ENCODE data around the gene ZNF546. TPM values are rescaled to one million over a fixed set of nuclear protein-coding genes. Genes with fewer than 3 reads are reported as not detected.
"Not testable (repeated sequence)": the region's sequence is repeated elsewhere in the genome, so short reads cannot be mapped to it uniquely, and the experiment has no call there.

The ZNF546 gene
- total RNA-seq, 1 donor from 2014 or later: 5.0 TPM

DNA sequence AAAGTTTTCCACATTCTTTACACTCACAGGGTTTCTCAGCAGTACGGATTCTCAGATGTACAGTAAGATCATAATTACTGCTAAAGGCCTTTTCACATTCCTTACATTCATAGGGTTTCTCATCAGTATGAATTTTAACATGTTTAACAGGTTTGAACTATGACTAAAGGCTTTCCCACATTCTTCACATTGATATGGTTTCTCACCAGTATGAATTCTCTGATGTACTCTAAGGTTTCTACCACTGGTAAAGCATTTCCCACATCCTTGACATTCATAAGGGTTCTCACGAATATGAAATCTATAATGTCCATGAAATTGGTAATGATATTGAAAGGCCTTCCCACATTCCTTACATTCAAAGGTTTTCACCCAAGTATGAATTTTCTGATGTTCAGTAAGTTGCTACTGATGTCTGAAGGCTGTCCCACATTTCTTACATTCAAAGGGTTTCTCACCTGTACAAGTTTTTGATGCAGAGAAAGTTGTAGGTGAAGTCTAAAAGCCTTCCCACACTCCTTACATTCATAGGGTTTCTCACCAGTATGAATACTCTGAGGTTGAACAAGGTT, 37.2 kb downstream of the ZNF546 start:
- TF ChIP-seq EZH2 (IDR thresholded peaks at IDR 0.05) (no peak), EZH2phosphoT487 (IDR thresholded peaks at IDR 0.05) (no peak)
- TF ChIP-seq, protein P1, sequence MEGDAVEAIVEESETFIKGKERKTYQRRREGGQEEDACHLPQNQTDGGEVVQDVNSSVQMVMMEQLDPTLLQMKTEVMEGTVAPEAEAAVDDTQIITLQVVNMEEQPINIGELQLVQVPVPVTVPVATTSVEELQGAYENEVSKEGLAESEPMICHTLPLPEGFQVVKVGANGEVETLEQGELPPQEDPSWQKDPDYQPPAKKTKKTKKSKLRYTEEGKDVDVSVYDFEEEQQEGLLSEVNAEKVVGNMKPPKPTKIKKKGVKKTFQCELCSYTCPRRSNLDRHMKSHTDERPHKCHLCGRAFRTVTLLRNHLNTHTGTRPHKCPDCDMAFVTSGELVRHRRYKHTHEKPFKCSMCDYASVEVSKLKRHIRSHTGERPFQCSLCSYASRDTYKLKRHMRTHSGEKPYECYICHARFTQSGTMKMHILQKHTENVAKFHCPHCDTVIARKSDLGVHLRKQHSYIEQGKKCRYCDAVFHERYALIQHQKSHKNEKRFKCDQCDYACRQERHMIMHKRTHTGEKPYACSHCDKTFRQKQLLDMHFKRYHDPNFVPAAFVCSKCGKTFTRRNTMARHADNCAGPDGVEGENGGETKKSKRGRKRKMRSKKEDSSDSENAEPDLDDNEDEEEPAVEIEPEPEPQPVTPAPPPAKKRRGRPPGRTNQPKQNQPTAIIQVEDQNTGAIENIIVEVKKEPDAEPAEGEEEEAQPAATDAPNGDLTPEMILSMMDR (IDR thresholded peaks at IDR 0.05): no peak
- Histone ChIP-seq H4K20me1 (ENCODE audit: low read depth) (no peaks in the 10 kb centered on the region), H3K9ac (no peak overlapping the region), H2AFZ (replicated peaks) (no peak overlapping the region), H3K36me3 (peaks cover 4% of the 10 kb centered on the region), H3K4me2 (no peak overlapping the region), H3K27me3 (no peaks in the 10 kb centered on the region), H3F3A (ENCODE audit: low read depth) (peaks cover 8% of the 10 kb centered on the region), H3K79me2 (ENCODE audit: low read depth) (no peaks in the 10 kb centered on the region), H3K27ac (no peak overlapping the region), H3K9me3 (ENCODE audit: low read depth) (peaks cover 63% of the 10 kb centered on the region), H3K4me3 (no peak overlapping the region), H3K4me1 (no peaks in the 10 kb centered on the region)
- no peak overlapping the region for H3K27ac Mint-ChIP-seq
- H3K9me3 Mint-ChIP-seq: peaks cover 70% of the 10 kb centered on the region
- H3K36me3 Mint-ChIP-seq: peaks cover 57% of the 10 kb centered on the region
- H3K4me1 Mint-ChIP-seq: no peaks in the 10 kb centered on the region
- H3K4me3 Mint-ChIP-seq: no peak overlapping the region
- DNase-seq (ENCODE audit: low spot score): no peak
- H3K27me3 Mint-ChIP-seq (ENCODE audit: insufficient read depth, low read depth): peaks cover 2% of the 10 kb centered on the region

DNA sequence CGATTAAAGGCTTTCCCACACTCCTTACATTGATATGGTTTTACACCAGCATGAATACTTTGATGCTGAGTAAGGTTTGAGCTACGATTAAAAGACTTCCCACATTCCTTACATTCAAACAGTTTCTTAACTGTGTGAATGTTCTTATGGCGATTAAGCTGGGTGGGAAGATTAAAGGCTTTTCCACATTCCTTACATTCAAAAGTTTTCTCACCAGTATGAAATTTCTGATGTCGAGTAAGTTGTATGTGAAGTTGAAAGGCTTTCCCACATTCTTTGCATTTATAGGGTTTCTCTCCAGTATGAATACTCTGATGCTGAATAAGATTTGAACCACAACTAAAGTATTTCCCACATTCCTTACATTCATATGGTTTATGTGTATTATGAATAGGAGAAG, 39.1 kb downstream of the ZNF546 start:
- H3K36me3 Mint-ChIP-seq: peaks cover 53% of the 10 kb centered on the region
- Histone ChIP-seq H3K9me3 (ENCODE audit: low read depth) (peaks cover 49% of the 10 kb centered on the region), H3K36me3 (peaks cover 4% of the 10 kb centered on the region), H3K4me3 (no peak overlapping the region), H3K27ac (no peak overlapping the region), H2AFZ (replicated peaks) (no peak overlapping the region), H3K27me3 (no peaks in the 10 kb centered on the region), H3K4me1 (no peaks in the 10 kb centered on the region), H3F3A (ENCODE audit: low read depth) (peaks cover 8% of the 10 kb centered on the region), H3K4me2 (no peak overlapping the region), H4K20me1 (ENCODE audit: low read depth) (no peaks in the 10 kb centered on the region), H3K79me2 (ENCODE audit: low read depth) (no peaks in the 10 kb centered on the region), H3K9ac (no peak overlapping the region)
- peaks cover 60% of the 10 kb centered on the region for H3K9me3 Mint-ChIP-seq
- no peak overlapping the region for H3K27ac Mint-ChIP-seq
- TF ChIP-seq EZH2 (IDR thresholded peaks at IDR 0.05) (no peak), EZH2phosphoT487 (IDR thresholded peaks at IDR 0.05) (no peak)
- TF ChIP-seq, protein P1 (IDR thresholded peaks at IDR 0.05): no peak
- no peaks in the 10 kb centered on the region for H3K4me1 Mint-ChIP-seq
- DNase-seq (ENCODE audit: low spot score): no peak
- H3K4me3 Mint-ChIP-seq: no peak overlapping the region
- H3K27me3 Mint-ChIP-seq (ENCODE audit: insufficient read depth, low read depth): no peaks in the 10 kb centered on the region

DNA sequence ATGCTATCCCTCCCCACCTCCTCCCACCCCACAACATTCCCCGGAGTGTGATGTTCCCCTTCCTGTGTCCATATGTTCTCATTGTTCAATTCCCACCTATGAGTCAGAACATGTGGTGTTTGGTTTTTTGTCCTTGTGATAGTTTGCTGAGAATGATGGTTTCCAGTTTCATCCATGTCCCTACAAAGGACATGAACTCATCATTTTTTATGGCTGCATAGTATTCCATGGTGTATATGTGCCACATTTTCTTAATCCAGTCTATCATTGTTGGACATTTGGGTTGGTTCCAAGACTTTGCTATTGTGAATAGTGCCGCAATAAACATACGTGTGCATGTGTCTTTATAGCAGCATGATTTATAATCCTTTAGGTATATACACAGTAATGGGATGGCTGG, 41.2 kb downstream of the ZNF546 start:
- not testable (repeated sequence) for H3K27ac ChIP-seq; H3K4me3 Mint-ChIP-seq; H3K4me3 ChIP-seq; H3K27ac Mint-ChIP-seq; H2AFZ ChIP-seq (replicated peaks); H3K4me2 ChIP-seq; H4K20me1 ChIP-seq (ENCODE audit: low read depth); H3K36me3 ChIP-seq; H3F3A ChIP-seq (ENCODE audit: low read depth); H3K27me3 ChIP-seq; DNase-seq (ENCODE audit: low spot score); H3K79me2 ChIP-seq (ENCODE audit: low read depth); H3K27me3 Mint-ChIP-seq (ENCODE audit: insufficient read depth, low read depth); H3K9ac ChIP-seq; H3K4me1 Mint-ChIP-seq; H3K4me1 ChIP-seq
- peaks cover 62% of the 10 kb centered on the region for H3K9me3 Mint-ChIP-seq
- peaks cover 35% of the 10 kb centered on the region for H3K9me3 ChIP-seq (ENCODE audit: low read depth)
- H3K36me3 Mint-ChIP-seq: peaks cover 53% of the 10 kb centered on the region

DNA sequence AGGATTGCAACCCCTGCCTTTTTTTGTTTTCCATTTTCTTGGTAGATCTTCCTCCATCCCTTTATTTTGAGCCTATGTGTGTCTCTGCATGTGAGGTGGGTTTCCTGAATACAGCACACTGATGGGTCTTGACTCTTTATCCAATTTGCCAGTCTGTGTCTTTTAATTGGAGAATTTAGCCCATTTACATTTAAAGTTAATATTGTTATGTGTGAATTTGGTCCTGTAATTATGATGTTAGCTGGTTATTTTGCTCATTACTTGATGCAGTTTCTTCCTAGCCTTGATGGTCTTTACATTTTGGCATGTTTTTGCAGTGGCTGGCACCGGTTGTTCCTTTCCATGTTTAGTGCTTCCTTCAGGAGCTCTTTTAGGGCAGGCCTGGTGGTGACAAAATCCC, 44.9 kb downstream of the ZNF546 start:
- Histone ChIP-seq H3K9me3 (ENCODE audit: low read depth) (peaks cover 18% of the 10 kb centered on the region), H3K36me3 (peaks cover 30% of the 10 kb centered on the region)
- H3K4me1 ChIP-seq; H4K20me1 ChIP-seq (ENCODE audit: low read depth); H3K4me3 Mint-ChIP-seq; H3K27ac Mint-ChIP-seq; H3K79me2 ChIP-seq (ENCODE audit: low read depth); H3K4me1 Mint-ChIP-seq; H2AFZ ChIP-seq (replicated peaks); DNase-seq (ENCODE audit: low spot score); H3K4me2 ChIP-seq; H3K9ac ChIP-seq; H3K27me3 Mint-ChIP-seq (ENCODE audit: insufficient read depth, low read depth); H3F3A ChIP-seq (ENCODE audit: low read depth); H3K4me3 ChIP-seq; H3K27ac ChIP-seq; H3K27me3 ChIP-seq: not testable (repeated sequence)
- H3K36me3 Mint-ChIP-seq: peaks cover 51% of the 10 kb centered on the region
- peaks cover 59% of the 10 kb centered on the region for H3K9me3 Mint-ChIP-seq
